Activated T-cell treated with anti-CD3 and anti-CD28 coated beads, Interleukin-2, amount 50 U/mL, for 1 hour (primary cell): ENCODE data around the gene ODAD3.
"Not testable (repeated sequence)": the region's sequence is repeated elsewhere in the genome, so short reads cannot be mapped to it uniquely, and the experiment has no call there.

ENCODE experiments used
- DNase-seq: peaks from one replicate; pipeline ENCODE4 v3.0.0-alpha.2; 2020

ODAD3 gene

GRCh38 chr19:11435057-11435832 is at the start of gene ODAD3, which contains the start of gene PRKCSH:
Gene ODAD3, minus strand, starts transcription at chr19:11435121. Its CDS starts 105 bp downstream, at chr19:11435016.
Gene PRKCSH, plus strand, starts transcription at chr19:11435635. Its CDS starts 483 bp downstream, at chr19:11436118.
- DNase-seq = peak; percentile 95

DNA sequence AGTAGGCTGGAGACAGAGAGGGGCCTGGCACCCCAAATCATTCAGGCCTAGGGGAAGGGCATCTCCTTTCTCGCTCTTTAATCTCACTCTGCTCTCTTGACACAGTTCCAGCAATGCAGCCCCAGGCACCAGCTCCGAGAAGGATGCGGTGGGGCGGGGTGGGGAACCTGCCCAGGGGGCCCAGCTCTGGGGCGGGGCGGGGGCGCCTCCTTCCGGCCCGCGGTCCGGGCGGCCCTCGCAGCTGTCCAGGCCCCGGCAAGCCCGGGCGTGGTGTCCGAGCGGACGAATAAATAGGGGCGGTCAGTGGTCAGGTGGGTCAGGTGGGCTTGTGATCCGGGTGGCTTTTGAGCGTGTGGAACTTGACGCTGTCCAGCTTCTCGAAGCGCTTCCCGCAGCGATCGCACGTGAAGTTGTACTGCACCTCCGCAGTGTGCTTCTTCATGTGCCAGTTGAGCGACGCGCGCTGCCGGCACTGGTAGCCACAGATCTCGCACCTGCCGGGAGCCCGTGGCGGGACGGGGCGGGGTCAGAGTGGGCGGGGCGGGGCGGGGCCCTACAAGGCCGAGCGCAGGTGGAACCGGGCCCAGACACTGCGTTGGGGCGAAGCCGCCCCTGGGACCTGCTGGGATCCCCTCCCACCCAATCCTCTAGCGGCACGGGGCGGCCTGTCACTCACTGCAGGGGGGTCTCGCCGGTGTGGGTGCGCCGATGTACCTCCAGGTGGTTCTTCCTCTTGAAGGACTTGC is 48.6 kb upstream of the ODAD3 start:
- DNase-seq = no peak

DNA sequence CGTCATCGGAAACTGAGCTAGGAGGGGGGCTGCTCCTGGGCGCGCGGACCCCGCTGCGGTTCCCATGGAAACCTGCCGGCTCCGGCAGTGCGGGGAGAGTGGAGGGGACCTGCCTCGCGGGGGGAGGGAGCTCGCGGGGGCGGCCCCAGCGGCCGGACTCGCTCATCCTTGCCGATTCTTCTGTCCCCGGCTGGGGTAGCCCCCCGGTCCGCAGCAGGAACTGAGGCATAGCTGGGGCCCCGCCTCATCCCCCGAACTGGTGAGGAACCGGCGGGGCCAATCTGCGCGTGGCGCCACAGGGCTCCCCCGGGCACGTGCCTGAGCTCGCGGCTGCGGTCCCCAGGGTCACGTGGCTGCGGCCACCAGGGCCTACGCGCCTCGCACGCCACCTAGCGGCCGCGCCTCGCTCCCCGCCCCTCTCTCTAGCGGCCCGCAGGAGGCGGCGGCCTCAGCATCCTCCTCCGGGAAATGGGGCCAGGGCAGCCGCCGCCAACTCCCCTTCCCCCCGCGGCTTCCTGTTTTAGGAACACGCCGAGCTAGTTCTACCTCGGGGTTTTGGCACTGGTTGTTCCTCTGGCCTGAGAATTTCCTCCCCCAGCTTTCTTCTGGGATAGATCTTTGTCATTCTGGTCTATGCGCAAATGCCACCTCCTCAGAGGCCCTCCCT is 47.6 kb upstream of the ODAD3 start:
- DNase-seq = peak; percentile 80

- DNase-seq = peak; percentile 63
These were observed 46.8 kb upstream of the ODAD3 start for GRCh38 chr19:11481534-11482383.

GRCh38 chr19:11480715-11481533 is 46.0 kb upstream of the ODAD3 start, which contains the start of gene ELAVL3:
Gene ELAVL3, minus strand, starts transcription at chr19:11481046. Its CDS starts 438 bp downstream, at chr19:11480608.
- peak; percentile 23 for DNase-seq

DNA sequence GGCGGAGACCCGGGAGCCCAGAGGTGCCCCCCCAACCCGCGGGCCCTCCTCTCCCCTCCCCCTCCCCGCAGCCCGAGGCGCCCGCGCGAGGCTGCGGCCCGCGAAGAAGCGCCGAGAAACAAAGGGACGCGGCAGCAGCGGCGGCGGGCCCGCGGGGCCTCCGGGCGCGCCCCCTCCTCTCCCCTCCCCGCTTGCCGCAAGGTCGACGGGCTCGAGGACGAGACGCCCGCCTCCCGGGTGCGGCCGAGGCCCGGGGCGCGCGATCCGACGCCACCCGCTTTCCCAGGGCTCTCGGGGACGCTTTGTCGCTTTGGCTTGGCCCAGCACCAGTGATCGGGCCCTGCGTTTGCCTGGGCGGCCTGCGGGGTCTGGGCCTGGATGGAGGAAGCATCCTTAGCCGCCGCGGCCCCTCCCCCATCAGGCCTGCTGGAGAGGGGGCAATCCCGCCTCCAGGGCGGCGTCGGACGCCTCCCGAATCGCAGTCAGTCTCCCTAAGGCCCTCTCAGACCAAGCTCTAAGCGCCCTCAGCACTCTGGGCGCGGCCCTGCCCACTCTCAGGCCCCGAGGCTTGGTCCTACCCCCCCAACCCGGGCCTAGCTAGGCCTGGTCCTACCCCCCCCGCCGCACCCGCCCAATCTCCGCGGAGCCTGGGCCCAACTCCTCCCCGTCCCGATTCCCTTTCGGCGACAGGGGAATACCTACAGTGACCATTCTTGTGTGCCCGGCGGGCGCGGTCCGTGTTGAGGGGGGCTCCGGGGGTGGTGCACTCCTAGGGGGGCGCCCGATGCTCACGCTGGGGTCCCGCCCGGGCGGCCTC is 45.2 kb upstream of the ODAD3 start:
- peak; percentile 23 for DNase-seq

- no peak for DNase-seq
These were observed 44.4 kb upstream of the ODAD3 start for GRCh38 chr19:11479090-11479897.

GRCh38 chr19:11478167-11479089 is 43.5 kb upstream of the ODAD3 start:
- DNase-seq = no peak

- DNase-seq = no peak
These were observed 40.9 kb upstream of the ODAD3 start for GRCh38 chr19:11475861-11476260.

DNA sequence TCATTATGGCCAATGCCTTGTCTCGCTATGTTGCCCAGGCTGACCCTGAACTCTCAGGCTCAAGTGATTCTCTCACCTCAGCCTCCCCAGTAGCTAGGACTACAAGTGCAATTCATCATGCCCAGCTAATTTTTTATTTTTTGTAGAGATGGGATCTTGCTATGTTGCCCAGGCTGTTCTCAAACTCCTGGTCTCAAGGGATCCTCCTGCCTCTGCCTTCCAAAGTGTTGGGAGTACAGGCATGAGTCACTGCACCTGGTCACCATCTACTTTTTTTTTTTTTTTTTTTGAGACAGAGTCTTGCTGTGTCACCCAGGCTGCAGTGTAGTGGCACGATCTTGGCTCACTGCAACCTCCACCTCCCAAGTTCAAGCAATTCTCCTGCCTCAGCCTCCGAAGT is 40.4 kb upstream of the ODAD3 start:
- not testable (repeated sequence) for DNase-seq

DNA sequence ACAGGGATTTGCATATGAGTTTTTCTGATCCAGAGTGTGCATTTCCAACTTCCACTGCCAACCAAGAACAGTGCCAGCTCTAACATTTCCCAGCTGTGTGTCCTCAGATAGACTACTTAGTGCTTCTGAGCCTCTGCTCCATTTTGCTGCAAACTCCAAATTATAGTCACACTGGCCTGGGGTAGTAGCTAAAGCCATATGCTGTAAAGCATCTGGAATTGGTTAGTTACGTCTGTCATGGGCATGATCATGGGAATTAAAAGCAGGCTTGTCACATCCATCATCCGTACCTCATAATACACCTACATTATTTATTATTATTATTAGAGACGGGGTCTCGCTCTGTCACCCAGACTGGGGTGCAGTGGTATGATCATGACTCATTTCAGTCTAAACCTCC is 38.8 kb upstream of the ODAD3 start:
- no peak for DNase-seq

- not testable (repeated sequence) for DNase-seq
These were observed 33.4 kb upstream of the ODAD3 start for GRCh38 chr19:11468266-11468845.

DNA sequence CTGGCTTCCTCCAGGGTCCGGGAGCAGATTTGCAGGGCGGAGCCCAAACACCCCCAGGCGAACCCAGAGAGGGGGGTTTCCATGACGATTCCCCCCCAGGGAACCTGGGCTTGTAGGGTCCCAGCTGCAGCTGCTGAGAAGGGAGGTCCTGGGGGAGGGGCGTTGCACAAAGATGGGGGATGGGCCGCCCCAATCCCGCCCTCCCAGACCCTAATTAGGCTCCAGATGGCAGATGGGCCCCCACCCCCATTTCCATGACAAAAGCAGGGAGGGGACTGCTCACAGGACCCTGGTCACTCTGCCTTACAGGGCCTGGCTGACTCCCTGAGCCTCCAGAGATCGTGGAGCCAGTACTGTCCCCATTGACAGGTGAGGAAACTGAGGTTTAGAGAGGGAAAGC is 30.7 kb upstream of the ODAD3 start:
- no peak for DNase-seq

GRCh38 chr19:11464333-11465265 is 29.7 kb upstream of the ODAD3 start:
- no peak for DNase-seq

DNA sequence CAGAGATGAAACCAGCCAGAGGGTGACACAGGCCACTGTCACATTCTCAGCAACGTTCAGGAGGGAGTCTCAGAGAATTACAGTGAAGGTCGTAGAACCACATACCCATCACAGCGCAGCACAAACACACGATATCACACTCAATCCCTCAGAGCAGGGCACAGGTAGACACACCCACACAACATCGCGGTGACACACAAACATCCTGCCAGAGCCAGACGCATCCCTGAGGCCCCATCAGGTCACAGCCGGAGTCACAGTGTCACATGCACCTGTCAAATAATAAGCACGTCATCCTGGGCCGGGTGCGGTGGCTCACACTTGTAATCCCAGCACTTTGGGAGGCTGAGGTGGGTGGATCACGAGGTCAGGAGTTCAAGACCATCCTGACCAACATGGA is 28.5 kb upstream of the ODAD3 start:
- no peak for DNase-seq

GRCh38 chr19:11461453-11461852 is 26.5 kb upstream of the ODAD3 start:
- no peak for DNase-seq

DNA sequence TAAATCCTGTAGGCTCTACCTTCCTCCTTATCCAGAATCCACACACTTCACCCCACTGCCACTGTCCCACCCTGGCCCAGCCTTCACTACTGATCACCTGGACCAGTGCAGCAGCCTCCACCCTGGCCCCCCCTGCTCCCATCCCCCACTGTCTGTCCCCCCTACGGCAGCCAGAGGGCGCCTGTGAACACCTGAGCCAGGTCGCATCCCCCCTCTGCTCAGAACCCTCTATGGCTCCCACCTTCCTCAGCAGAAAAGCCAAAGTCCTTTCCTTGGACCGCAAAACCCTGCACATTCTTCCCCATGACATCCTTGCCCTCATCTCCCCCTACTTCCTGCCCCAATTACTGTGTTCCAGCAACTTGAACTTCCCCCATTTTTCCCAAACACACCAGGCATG is 25.3 kb upstream of the ODAD3 start:
- no peak for DNase-seq
